MCF 10A (cell line): ENCODE results near the gene CD247. TPM values are rescaled to one million over a fixed set of nuclear protein-coding genes. Genes with fewer than 3 reads are reported as not detected.
"Not testable (repeated sequence)": the region's sequence is repeated elsewhere in the genome, so short reads cannot be mapped to it uniquely, and the experiment has no call there.

Source experiments
- BruUV-seq: library from RNA; stranded (reverse); fragments of 400-500 nt; replicated peaks from 2 replicates; lab custom pipeline; 2021; lab: Mats Ljungman, UMichigan
- CTCF ChIA-PET: fragments of 300-600 bp; sonication (Branson Sonifier 250); formaldehyde crosslinking; extraction: SDS; loops from one replicate; lab custom pipeline; 2021; ENCODE audit warnings: antibody characterized with exemption, inconsistent platforms; lab: Yijun Ruan, JAX
- POLR2A ChIA-PET: fragments of 300-600, 350-650 bp; sonication (Branson Sonifier 250); formaldehyde crosslinking; extraction: SDS; loops from one replicate; lab custom pipeline; 2020; ENCODE audit warnings: antibody characterized with exemption, inconsistent platforms; lab: Yijun Ruan, JAX
- DNase-seq: peaks from one replicate; pipeline ENCODE4 v3.0.0-alpha.2; 2018; ENCODE audit not compliant: unreplicated experiment
- H3K27ac Mint-ChIP-seq: one replicate; pipeline ENCODE4 v1.8.0; 2022; ENCODE audit warnings: mild to moderate bottlenecking, low read depth, mixed read lengths; ENCODE audit not compliant: unreplicated experiment
- H3K27me3 Mint-ChIP-seq: one replicate; pipeline ENCODE4 v1.8.0; 2022; ENCODE audit warnings: mixed read lengths; ENCODE audit not compliant: insufficient read depth, unreplicated experiment
- H3K36me3 Mint-ChIP-seq: one replicate; pipeline ENCODE4 v1.8.0; 2022; ENCODE audit warnings: mild to moderate bottlenecking, moderate library complexity, mixed read lengths; ENCODE audit not compliant: insufficient read depth, unreplicated experiment
- H3K4me1 Mint-ChIP-seq: one replicate; pipeline ENCODE4 v1.8.0; 2022; ENCODE audit warnings: mixed read lengths; ENCODE audit not compliant: insufficient read depth, unreplicated experiment
- H3K4me3 Mint-ChIP-seq: one replicate; pipeline ENCODE4 v1.8.0; 2022; ENCODE audit warnings: mild to moderate bottlenecking, moderate library complexity, mixed read lengths; ENCODE audit not compliant: unreplicated experiment
- H3K9me3 Mint-ChIP-seq: one replicate; pipeline ENCODE4 v1.8.0; 2022; ENCODE audit warnings: mixed read lengths; ENCODE audit not compliant: unreplicated experiment
- CTCF ChIP-seq: fragments of 200-600 bp; IDR thresholded peaks from one replicate; pipeline ENCODE4 v1.8.0; 2022; ENCODE audit warnings: antibody characterized with exemption, mild to moderate bottlenecking; ENCODE audit not compliant: unreplicated experiment
- intact Hi-C: fragments of 100-400 bp; cut with micrococcal nuclease; formaldehyde crosslinking; loops from 2 replicates; pipeline ENCODE4 v1.14.1; 2022
- total RNA-seq: library from RNA; stranded (reverse); gene quantifications from 2 replicates; pipeline ENCODE4 v1.2.3, GENCODE V29; 2022

CD247 gene
- total RNA-seq, 1 experiment from 2014 or later = not detected

GRCh38 chr1:167561753-167562152 lies 43.4 kb upstream of the CD247 start:
- BruUV-seq = no TSS peak
- Mint-ChIP-seq H3K4me3 (no peak overlapping the region), H3K27me3 (no peaks in the 10 kb centered on the region), H3K9me3 (no peaks in the 10 kb centered on the region), H3K4me1 (peaks cover 42% of the 10 kb centered on the region), H3K36me3 (no peaks in the 10 kb centered on the region), H3K27ac (no peak overlapping the region)
- TF ChIP-seq CTCF = no peak
- ChIA-PET POLR2A (interaction anchor here (0.7 to 8.4 kb wide), 7 partner anchors 9 to 339 kb away, joined by 3 to 152 read pairs (median 3); partner anchors contain the start of gene CREG1), CTCF (interaction anchor here (0.6 to 7.0 kb wide), 10 partner anchors 11 to 652 kb away, joined by 3 to 79 read pairs (median 4); partner anchors contain the start of gene CREG1)
- intact Hi-C loops = no loop called here
- no peak for DNase-seq

GRCh38 chr1:167555971-167556714 lies 37.8 kb upstream of the CD247 start:
- H3K27ac Mint-ChIP-seq = peak overlapping the region; percentile 28
- peaks cover 10% of the 10 kb centered on the region for H3K36me3 Mint-ChIP-seq
- ChIA-PET POLR2A (interaction anchor here (0.7 to 10.9 kb wide), 15 partner anchors 7 to 336 kb away, joined by 3 to 152 read pairs (median 5); partner anchors contain the start of gene POU2F1), CTCF (interaction anchor here (0.5 to 11.5 kb wide), 50 partner anchors 9 to 1957 kb away, joined by 3 to 139 read pairs (median 3); partner anchors contain the start of gene POU2F1)
- H3K4me3 Mint-ChIP-seq = no peak overlapping the region
- peaks cover 38% of the 10 kb centered on the region for H3K4me1 Mint-ChIP-seq
- intact Hi-C loops = loop anchor here (1.0 to 10.0 kb wide), 5 partner anchors 114 to 288 kb away; no protein-coding TSS in a partner anchor
- H3K9me3 Mint-ChIP-seq = no peaks in the 10 kb centered on the region
- TF ChIP-seq CTCF = peak; percentile 91
- H3K27me3 Mint-ChIP-seq = no peaks in the 10 kb centered on the region
- no TSS peak for BruUV-seq
- peak; percentile 93 for DNase-seq

GRCh38 chr1:167555072-167555471 lies 36.7 kb upstream of the CD247 start:
- H3K9me3 Mint-ChIP-seq, H3K4me3 Mint-ChIP-seq, H3K27ac Mint-ChIP-seq, DNase-seq, H3K27me3 Mint-ChIP-seq, BruUV-seq: not testable (repeated sequence)
- intact Hi-C loops = loop anchor here (5.0 to 10.0 kb wide), 2 partner anchors 113 to 250 kb away; no protein-coding TSS in a partner anchor
- CTCF ChIA-PET = interaction anchor here (0.6 to 11.5 kb wide), 28 partner anchors 8 to 1818 kb away, joined by 3 to 139 read pairs (median 4); no protein-coding TSS in a partner anchor
- peaks cover 48% of the 10 kb centered on the region for H3K4me1 Mint-ChIP-seq
- POLR2A ChIA-PET = interaction anchor here (1.0 to 10.9 kb wide), 9 partner anchors 9 to 335 kb away, joined by 3 to 152 read pairs (median 14); partner anchors contain the start of gene POU2F1
- H3K36me3 Mint-ChIP-seq = peaks cover 10% of the 10 kb centered on the region

GRCh38 chr1:167554028-167554779 lies 35.9 kb upstream of the CD247 start:
- POLR2A ChIA-PET = interaction anchor here (0.5 to 10.9 kb wide), 34 partner anchors 10 to 1932 kb away, joined by 3 to 152 read pairs (median 5); partner anchors contain the start of genes DCAF6, MPC2, POU2F1 and SLC19A2
- no peak for DNase-seq

More at GRCh38 chr1:167554028-167554779, 35.9 kb upstream of the CD247 start:
- intact Hi-C loops = loop anchor here (10.0 kb wide), 1 partner anchor 251 kb away; no protein-coding TSS in a partner anchor
- peaks cover 50% of the 10 kb centered on the region for H3K4me1 Mint-ChIP-seq
- no TSS peak for BruUV-seq
- peaks cover 10% of the 10 kb centered on the region for H3K36me3 Mint-ChIP-seq
- H3K27ac Mint-ChIP-seq = peak overlapping the region; percentile 36
- H3K9me3 Mint-ChIP-seq = no peaks in the 10 kb centered on the region
- H3K4me3 Mint-ChIP-seq = peak overlapping the region; percentile 87
- H3K27me3 Mint-ChIP-seq = no peaks in the 10 kb centered on the region
- no peak for TF ChIP-seq CTCF
- CTCF ChIA-PET = interaction anchor here (0.6 to 11.5 kb wide), 15 partner anchors 10 to 322 kb away, joined by 3 to 139 read pairs (median 3); no protein-coding TSS in a partner anchor
